Stimulated activated CD4-positive, alpha-beta T cell treated with anti-CD3 and anti-CD28 coated beads, Interleukin-2, amount 100 ng/mL, for 24 hours (primary cell): ENCODE results near the gene FUBP1.
"Not testable (repeated sequence)": the region's sequence is repeated elsewhere in the genome, so short reads cannot be mapped to it uniquely, and the experiment has no call there.

Source experiments
- DNase-seq, 2 donors: peaks; one replicate each; pipeline ENCODE4 v3.0.0-alpha.2; 2020

Gene FUBP1

DNA sequence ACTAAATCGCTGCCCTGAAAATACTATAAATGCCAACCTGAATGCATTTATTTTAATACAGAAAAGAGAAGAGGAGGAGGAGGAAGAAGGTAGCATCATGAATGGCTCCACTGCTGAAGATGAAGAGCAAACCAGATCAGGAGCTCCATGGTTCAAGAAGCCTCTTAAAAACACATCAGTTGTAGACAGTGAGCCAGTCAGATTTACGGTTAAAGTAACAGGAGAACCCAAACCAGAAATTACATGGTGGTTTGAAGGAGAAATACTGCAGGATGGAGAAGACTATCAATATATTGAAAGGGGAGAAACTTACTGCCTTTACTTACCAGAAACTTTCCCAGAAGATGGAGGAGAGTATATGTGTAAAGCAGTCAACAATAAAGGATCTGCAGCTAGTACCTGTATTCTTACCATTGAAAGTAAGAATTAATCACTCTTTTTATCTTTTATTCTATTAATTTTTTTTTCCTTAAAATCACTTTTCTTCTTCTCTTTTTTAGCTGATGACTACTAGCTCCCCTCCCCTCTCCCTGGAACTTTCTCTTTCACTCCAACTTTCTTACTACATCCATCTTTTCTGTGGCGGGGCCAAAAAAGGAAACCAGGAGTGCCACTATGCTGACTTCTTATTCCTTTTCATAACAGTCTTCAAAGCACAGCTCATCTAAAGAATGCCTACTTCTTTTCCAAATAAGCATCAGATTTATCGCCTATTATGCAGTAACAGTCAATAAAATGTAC, 36.3 kb downstream of the FUBP1 start:
- DNase-seq: no peak

DNA sequence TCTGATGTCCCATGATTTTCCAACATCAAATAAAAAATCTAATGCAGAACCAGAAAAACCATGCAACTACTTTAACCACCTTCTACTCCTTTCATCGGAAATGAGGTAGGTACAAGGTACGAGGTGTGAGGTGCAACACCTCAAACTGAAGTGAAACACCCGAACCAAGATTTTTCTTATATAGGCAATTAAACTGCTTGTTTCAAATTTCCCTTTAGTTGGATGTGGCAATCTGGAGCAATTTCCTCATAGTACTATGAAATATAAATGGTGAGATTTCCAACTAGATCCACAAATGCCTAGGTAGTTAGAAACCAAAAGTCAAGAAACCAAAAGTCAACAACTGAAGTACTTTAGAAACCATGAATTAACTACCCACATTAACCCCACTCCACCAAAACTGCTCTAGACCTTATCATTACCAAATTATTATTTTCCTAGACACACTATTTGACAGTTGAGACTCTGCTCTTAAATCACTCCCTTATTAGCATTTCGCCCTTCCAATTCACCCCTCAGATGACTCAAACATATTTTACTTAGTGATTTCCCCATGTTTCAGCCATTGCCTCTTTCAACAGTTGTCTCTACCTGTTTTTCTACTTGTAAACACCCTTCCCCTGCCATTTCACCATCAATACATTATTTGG, 37.8 kb downstream of the FUBP1 start:
- no peak for DNase-seq

DNA sequence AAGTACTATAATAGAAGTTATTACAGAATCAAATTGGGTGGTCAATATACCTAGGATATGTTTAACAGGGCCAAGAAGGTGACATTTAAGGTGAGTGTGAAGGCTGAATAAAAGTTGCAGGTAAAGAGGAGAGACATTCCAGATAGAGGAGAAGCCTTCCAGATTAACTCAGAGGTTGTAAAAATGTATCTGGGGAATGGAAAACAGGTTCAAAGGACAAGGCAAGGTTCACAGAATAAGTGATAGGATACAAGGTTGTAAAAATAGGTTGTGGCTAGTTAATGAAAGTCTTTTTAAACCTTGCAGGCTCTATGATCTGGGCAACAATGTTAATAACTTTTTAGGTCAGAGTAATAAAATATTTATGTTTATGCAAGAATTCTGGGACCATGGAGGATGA, 40.2 kb downstream of the FUBP1 start:
- DNase-seq: no peak

DNA sequence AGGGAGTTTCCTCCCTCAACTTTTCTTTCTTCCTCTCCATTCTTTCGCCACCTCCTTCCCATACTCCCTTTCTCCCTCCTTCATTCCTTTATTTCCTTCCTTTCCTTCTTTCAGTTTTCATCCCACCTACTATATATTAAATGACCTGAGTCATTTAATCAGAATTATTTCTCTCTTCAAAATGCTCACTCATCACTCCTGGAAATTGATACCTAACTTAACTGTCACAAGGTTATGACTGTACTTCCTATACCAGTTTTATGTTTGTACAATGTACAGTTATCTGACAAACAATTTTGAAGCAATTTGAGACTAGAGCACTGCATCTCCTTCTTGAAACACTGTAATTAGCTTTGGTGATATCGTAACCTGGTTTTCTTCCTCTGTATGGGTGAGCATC, 49.1 kb downstream of the FUBP1 start:
- no peak for DNase-seq

DNA sequence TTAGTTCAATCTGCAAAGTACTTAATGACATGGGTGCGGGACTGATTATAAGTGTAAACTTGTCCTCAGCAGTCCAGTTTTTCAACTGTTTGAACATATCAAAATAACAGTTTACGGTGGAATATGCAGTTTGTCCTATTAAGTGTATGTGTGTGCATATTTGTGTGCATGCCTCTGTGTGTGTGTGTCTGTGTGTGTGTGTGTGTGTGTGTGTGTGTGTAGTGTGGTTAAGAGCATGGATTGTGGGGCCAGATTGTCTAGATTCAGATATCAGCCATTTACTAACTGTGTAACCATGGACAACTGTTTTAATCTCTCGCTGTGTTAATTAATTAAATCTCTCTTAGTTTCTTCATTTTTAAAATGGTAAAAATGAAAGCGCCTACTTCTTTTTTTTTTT, 51.5 kb downstream of the FUBP1 start:
- no peak for DNase-seq

DNA sequence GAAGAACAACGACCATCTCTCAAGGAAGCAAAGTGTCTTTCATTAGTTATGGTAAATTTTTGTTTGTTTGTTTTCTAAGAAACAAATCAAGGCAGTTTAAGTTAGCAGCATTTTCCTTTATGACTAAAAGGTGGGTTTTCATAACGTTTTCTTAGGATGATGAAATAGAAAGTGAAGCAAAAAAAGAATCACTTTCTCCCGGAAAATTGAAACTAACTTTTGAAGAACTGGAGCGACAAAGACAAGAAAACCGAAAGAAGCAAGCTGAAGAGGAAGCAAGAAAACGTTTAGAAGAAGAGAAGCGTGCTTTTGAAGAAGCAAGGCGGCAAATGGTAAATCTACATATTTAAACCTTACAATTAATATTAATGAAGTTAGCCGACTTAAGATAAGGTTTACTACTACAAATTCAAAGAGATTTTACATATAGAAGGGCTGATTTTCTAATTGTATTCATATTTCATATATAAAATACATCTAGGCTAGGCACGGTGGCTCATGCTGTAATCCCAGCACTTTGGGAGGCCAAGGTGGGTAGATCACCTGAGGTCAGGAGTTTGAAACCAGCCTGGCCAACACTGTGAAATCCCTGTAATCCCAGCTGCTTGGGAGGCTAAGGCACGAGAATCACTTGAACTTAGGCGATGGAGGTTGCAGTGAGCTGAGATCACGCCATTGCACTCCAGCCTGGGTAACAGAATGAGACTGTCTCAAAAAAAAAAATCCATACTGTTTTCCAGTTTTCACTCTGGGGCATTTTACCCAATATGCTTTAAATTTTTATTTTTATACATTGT, 52.1 kb downstream of the FUBP1 start:
- DNase-seq: no peak

DNA sequence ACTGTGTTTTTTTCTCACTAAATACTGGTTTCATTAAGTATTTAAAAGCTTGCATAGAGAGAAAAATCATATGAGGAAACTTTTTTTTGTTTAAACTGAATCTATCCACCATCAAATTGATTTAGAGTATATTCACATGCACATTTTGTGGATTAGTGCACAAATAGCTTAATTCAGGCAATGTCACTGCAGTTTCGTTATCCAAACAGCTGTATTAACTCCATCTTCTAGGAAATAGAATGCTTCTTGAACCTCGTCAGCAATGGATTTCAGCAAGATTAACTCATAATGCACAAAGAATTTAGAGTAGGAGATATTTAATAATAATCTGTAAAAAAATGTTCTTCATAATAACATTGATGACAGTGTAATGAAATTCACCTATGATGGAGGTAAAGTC, 52.9 kb downstream of the FUBP1 start:
- no peak for DNase-seq

DNA sequence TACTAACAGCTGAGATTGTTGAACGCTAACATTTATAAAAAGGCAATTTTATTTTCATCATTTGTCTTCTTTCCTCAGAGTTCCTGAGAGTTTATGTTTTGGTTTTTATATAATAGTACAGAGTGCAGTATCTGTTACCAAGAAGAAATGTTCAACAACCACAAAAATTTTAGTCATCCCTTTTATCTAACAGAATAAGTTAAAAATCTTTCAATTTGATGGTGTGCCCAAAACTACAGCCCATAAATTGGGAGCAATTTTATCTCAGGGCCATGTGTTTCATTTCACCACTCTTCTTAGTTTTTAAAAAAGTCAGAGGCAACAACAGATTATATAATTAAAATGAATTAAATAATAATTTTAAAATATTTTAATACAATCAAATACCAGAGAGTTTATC, 53.4 kb downstream of the FUBP1 start:
- DNase-seq: no peak

DNA sequence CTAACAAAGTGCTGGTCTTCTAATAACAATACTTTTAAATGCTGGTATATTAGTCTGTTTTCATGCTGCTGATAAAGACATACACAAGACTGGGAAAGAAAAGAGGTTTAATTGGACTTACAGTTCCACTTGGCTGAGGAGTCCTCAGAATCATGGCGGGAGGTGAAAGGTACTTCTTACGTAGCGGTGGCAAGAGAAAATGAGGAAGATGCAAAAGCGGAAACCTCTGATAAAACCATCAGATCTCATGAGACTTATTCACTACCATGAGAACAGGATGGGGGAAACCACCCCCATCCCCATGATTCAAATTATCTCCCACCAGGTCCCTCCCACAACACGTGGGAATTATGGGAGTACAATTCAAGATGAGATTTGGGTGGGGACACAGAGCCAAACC, 60.0 kb downstream of the FUBP1 start:
- not testable (repeated sequence) for DNase-seq

DNA sequence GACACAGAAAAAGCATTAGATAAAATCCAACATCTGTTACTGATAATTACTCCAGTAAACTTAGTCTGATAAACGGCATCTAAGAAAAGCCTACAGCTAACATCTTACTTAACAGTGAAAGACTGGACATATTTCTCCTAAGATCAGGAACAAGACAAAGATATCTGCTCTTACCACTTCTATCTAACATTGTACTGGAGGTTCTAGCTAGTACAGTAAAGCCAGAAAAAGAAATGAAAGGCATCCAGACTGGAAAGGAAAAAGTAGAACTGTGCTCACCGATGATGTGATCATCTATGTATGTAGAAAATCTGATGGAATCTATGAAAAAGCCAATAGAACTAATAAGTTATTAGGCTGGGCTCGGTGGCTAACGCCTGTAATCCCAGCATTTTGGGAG, 68.8 kb downstream of the FUBP1 start:
- no peak for DNase-seq

DNA sequence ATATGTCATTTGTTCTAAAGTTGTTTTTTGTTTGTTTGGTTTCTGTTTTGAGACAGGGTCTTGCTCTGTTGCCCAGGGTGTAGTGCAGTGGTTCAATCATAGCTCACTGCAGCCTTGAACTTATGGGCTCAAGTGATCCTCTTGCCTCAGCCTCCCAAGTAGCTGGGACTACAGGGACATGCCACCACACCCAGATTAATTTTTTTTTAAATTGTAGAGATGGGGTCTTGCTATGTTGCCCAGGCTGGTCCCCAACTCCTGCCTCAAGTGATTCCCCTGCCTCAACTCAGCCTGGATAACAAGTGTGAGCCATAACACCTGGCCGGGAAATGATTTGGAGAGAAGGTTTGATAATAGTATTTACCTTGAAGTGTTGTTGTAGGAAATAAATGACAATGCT, 72.2 kb downstream of the FUBP1 start:
- DNase-seq: no peak

DNA sequence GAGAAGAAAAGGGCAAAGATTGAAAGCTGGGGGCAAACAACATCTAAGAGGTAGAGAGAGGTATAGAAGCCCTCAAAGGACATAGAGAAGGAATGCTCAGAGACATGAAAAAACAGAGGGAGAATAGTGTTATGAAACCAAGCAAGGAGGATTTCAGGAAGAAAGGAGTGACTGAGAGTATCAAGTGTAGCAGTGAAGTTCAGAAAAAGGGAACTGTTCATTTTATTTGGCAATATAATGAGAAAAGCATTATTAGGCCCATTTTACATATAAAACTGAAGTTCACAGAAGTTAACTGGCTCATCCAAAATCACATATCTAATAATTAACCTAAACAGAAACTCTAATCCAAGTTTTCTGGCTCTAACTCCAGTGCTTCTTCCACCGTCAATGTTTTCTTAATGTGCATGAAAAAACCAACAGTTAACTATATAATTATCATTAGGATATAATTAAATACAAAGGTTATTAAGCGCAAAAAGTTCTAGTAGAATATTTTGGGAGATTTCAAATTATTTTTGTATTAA, 72.8 kb downstream of the FUBP1 start:
- DNase-seq: no peak

DNA sequence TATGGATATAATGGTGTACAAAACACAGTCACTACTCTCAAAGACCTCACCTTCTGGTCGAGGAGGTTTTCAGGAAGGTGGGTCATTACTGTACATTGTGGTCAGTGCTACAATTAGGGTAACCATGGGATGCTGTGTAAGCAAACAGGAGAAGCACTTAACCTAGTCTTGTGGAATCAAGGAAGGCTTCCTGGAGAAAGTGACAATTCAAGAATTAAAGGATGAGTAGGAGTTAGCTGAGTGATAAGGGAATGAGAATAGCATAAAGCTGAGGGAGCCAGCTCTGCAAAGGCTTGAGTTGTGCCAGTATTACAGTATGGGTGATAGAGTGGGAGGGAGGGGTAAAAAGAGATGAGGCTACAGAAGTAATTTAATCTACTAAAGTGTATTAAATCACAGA, 73.3 kb downstream of the FUBP1 start:
- no peak for DNase-seq

DNA sequence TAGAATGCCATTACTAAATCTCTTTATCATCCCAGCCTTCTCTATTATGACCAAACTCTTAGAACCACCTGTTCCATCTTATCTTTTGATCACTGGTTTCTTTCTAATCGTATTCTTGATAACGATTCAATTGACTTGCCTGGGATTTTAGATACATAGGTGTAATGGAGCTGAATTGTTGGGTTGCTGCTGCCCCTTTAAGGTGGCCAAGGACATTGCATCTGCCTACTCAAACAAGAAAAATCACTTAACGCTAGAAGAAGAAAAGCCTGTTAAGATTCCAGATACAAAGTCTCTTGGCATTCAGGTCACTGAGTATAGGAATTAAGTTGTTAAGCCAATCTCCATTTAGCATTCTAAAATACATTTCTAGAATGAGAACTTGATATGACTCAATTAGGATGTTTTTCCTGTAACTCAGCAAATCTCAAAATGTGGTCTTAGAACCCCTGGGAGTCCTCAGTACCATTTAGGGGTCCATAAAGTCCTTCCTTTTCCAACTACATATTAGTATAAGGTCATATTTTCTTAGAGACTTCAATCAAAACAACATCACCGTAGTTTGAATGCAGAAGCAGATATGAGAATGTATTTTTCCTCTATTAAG, 78.1 kb downstream of the FUBP1 start:
- DNase-seq: no peak

DNA sequence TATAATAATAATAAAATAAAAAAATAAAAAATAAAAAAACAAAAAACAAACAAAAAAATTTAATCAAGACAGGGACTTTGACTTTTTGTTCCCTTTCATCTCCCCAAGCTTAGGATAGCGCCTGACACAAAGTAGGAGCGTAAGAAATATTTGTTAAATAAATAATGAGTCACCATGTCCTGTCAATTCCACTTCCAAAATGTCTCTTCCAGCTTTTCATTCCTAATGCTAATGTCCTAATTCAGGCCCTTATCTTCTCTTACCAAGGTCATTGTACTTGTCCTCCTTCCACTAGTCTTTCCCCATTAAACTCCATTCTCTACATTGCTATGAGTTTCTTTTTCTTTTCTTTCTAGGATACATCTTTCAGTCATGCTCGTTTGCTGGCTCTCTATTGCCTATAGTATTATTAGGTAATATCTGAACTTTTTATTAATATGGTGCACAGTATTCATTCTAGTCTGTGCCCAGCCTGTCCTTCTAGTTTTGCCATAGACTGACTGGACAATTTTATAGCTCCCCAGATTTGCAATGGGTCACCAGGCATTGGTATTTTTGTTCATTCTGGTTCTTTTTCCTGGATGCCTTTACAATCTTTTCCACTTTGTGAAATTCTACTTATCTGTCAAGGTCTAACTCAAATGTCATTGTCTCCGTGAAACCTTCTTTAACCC, 79.1 kb downstream of the FUBP1 start:
- DNase-seq: no peak
